IMR-90 (cell line): ENCODE measurements around the gene MYH7B.

Experiments used
- CEBPB ChIP-seq: IDR thresholded peaks from 2 replicates; pipeline ENCODE4 v1.6.1; 2012; ENCODE audit warnings: low read depth, low read length, improper control_type of control experiment
- POLR2A ChIP-seq: IDR thresholded peaks from 2 replicates; pipeline ENCODE4 v1.6.1; 2012; ENCODE audit warnings: mild to moderate bottlenecking, low read depth, low read length
- TF ChIP-seq, protein P1 (sequence below): conservative IDR thresholded peaks from 2 replicates; pipeline ENCODE4 v1.5.1; 2012; ENCODE audit warnings: mild to moderate bottlenecking, low read depth, low read length, improper control_type of control experiment
- TF ChIP-seq, protein P2 (sequence below): fragments of 150-350 bp; IDR thresholded peaks from 2 replicates; pipeline ENCODE4 v1.6.1; 2017; ENCODE audit warnings: mild to moderate bottlenecking, antibody characterized with exemption, low read length, low read depth

DNA sequence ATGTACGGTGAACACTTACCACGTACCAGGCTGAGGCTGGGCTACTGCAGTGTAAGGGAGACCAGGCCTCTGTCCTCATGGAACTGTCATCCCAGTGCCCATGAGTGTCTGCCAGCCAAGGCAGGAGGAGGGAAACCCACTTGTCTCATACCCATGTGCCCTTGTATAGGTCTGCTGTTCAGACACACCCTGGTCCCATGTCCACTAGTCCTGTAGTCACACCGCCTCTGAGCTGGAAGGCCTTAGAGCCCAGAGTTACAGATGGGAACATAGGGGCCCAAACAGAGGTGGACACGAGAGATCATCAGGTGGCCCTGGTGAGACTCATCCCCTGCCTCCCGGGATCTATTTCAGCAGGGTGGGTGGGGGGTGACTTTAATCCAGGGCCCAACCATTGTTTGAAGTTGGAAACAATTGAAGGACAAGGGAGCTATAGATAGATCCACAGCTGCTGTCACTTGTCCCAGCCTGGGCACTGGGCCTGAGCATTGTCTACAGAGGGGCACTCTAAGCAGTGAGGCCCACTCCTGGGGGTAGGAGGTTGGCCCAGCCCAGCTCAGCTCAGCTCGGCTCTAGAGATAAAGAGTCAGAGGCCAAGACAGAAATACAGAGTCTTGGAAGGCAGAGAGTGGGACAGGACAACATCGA lies 14.6 kb downstream of the MYH7B start:
- TF ChIP-seq, protein P1, sequence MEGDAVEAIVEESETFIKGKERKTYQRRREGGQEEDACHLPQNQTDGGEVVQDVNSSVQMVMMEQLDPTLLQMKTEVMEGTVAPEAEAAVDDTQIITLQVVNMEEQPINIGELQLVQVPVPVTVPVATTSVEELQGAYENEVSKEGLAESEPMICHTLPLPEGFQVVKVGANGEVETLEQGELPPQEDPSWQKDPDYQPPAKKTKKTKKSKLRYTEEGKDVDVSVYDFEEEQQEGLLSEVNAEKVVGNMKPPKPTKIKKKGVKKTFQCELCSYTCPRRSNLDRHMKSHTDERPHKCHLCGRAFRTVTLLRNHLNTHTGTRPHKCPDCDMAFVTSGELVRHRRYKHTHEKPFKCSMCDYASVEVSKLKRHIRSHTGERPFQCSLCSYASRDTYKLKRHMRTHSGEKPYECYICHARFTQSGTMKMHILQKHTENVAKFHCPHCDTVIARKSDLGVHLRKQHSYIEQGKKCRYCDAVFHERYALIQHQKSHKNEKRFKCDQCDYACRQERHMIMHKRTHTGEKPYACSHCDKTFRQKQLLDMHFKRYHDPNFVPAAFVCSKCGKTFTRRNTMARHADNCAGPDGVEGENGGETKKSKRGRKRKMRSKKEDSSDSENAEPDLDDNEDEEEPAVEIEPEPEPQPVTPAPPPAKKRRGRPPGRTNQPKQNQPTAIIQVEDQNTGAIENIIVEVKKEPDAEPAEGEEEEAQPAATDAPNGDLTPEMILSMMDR, result no peak
- TF ChIP-seq, protein P2, sequence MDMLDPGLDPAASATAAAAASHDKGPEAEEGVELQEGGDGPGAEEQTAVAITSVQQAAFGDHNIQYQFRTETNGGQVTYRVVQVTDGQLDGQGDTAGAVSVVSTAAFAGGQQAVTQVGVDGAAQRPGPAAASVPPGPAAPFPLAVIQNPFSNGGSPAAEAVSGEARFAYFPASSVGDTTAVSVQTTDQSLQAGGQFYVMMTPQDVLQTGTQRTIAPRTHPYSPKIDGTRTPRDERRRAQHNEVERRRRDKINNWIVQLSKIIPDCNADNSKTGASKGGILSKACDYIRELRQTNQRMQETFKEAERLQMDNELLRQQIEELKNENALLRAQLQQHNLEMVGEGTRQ, result no peak
- TF ChIP-seq POLR2A (no peak), CEBPB (no peak)
